Gastroesophageal sphincter (tissue), 3 donors: ENCODE data around the gene ARHGAP6.

Source experiments
- POLR2A ChIP-seq, 2 donors: fragments of 450-650 bp; IDR thresholded peaks; one replicate each; pipeline ENCODE4 v1.6.1; 2017; ENCODE audit warnings: antibody characterized with exemption in 2 of 2, mild to moderate bottlenecking in 2 of 2, moderate library complexity in 1 of 2
- TF ChIP-seq, protein P1 (sequence below), 4 experiments: fragments of 200-600 bp in 2 of 4; fragments of 450-650 bp in 2 of 4; sonication (generic) in 1 of 4; IDR thresholded peaks; one replicate each; pipeline ENCODE4 v1.5.1; 2017 to 2019; ENCODE audit warnings: antibody characterized with exemption in 4 of 4, mild to moderate bottlenecking in 2 of 4, moderate library complexity in 2 of 4

GRCh38 chrX:11444052-11444451 lies 221.7 kb downstream of the ARHGAP6 start:
- TF ChIP-seq, protein P1, sequence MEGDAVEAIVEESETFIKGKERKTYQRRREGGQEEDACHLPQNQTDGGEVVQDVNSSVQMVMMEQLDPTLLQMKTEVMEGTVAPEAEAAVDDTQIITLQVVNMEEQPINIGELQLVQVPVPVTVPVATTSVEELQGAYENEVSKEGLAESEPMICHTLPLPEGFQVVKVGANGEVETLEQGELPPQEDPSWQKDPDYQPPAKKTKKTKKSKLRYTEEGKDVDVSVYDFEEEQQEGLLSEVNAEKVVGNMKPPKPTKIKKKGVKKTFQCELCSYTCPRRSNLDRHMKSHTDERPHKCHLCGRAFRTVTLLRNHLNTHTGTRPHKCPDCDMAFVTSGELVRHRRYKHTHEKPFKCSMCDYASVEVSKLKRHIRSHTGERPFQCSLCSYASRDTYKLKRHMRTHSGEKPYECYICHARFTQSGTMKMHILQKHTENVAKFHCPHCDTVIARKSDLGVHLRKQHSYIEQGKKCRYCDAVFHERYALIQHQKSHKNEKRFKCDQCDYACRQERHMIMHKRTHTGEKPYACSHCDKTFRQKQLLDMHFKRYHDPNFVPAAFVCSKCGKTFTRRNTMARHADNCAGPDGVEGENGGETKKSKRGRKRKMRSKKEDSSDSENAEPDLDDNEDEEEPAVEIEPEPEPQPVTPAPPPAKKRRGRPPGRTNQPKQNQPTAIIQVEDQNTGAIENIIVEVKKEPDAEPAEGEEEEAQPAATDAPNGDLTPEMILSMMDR (IDR thresholded peaks at IDR 0.05), result no peak
- no peak for TF ChIP-seq POLR2A (IDR thresholded peaks at IDR 0.05)
